ENCODE data around the gene TSHZ2.

TSHZ2 gene

GRCh38 chr20:52996658-52997057 is 24.5 kb downstream of the TSHZ2 start:
- no peak overlapping the region for H3K27ac ChIP-seq
- TF ChIP-seq CTCF (conservative IDR thresholded peaks at IDR 0.05) (no peak), ZFX (IDR thresholded peaks at IDR 0.05) (no peak)

GRCh38 chr20:52998268-52998667 is 26.1 kb downstream of the TSHZ2 start:
- H3K27ac ChIP-seq = no peak overlapping the region
- no peak for TF ChIP-seq ZFX (IDR thresholded peaks at IDR 0.05)
- TF ChIP-seq CTCF (conservative IDR thresholded peaks at IDR 0.05) = no peak

GRCh38 chr20:52999040-52999439 is 26.9 kb downstream of the TSHZ2 start:
- no peak overlapping the region for H3K27ac ChIP-seq
- no peak for TF ChIP-seq CTCF (conservative IDR thresholded peaks at IDR 0.05)
- TF ChIP-seq ZFX (IDR thresholded peaks at IDR 0.05) = no peak

GRCh38 chr20:53001498-53002301 is 29.5 kb downstream of the TSHZ2 start:
- TF ChIP-seq ZFX (IDR thresholded peaks at IDR 0.05) (no peak), CTCF (conservative IDR thresholded peaks at IDR 0.05) (no peak)
- H3K27ac ChIP-seq = no peak overlapping the region

- no peak for TF ChIP-seq CTCF (conservative IDR thresholded peaks at IDR 0.05)
- H3K27ac ChIP-seq = no peak overlapping the region
These were observed 30.6 kb downstream of the TSHZ2 start for GRCh38 chr20:53002786-53003185.

GRCh38 chr20:53003420-53004154 is 31.4 kb downstream of the TSHZ2 start:
- TF ChIP-seq ZFX (IDR thresholded peaks at IDR 0.05) (no peak), CTCF (conservative IDR thresholded peaks at IDR 0.05) (no peak)
- no peak overlapping the region for H3K27ac ChIP-seq

- H3K27ac ChIP-seq = no peak overlapping the region
- TF ChIP-seq ZFX (IDR thresholded peaks at IDR 0.05) (no peak), CTCF (conservative IDR thresholded peaks at IDR 0.05) (no peak)
These were observed 32.2 kb downstream of the TSHZ2 start for GRCh38 chr20:53004267-53004813.

Data from C4-2B (cell line).